DOHH2 (cell line): Measurements from ENCODE around the gene SHROOM1.

Source experiments
- H3F3A ChIP-seq: fragments of 200-600 bp; sonication (generic), shearing (Covaris generic); 2 replicates; pipeline ENCODE4 v1.6.0; 2016; ENCODE audit warnings: antibody characterized with exemption, mild to moderate bottlenecking; ENCODE audit not compliant: control insufficient read depth, insufficient read depth
- H3K27ac ChIP-seq: fragments of 200-600 bp; sonication (generic); 2 replicates; pipeline ENCODE4 v1.5.1; 2014; ENCODE audit warnings: low read depth, mild to moderate bottlenecking, low read length, moderate library complexity
- H3K27me3 ChIP-seq: fragments of 200-600 bp; sonication (generic); 2 replicates; pipeline ENCODE4 v1.6.1; 2014; ENCODE audit warnings: mild to moderate bottlenecking, low read length, mixed read lengths; ENCODE audit not compliant: control insufficient read depth
- H3K36me3 ChIP-seq: fragments of 200-600 bp; sonication (generic); 2 replicates; pipeline ENCODE4 v1.6.1; 2014; ENCODE audit warnings: mild to moderate bottlenecking, low read length, moderate library complexity, mixed read lengths; ENCODE audit not compliant: control insufficient read depth
- H3K4me1 ChIP-seq: fragments of 200-600 bp; sonication (generic); 2 replicates; pipeline ENCODE4 v1.6.1; 2014; ENCODE audit warnings: mild to moderate bottlenecking, low read length, mixed read lengths; ENCODE audit not compliant: control insufficient read depth
- H3K4me2 ChIP-seq: fragments of 200-600 bp; sonication (generic); 2 replicates; pipeline ENCODE4 v1.6.0; 2014; ENCODE audit warnings: mild to moderate bottlenecking, low read length, moderate library complexity
- H3K4me3 ChIP-seq: fragments of 200-600 bp; sonication (generic); 2 replicates; pipeline ENCODE4 v1.5.1; 2014; ENCODE audit warnings: mild to moderate bottlenecking, low read length, mixed read lengths
- H3K79me2 ChIP-seq: fragments of 200-600 bp; sonication (generic); 2 replicates; pipeline ENCODE4 v1.6.1; 2014; ENCODE audit warnings: mild to moderate bottlenecking, low read length, mixed read lengths; ENCODE audit not compliant: control insufficient read depth
- H3K9me2 ChIP-seq: fragments of 200-600 bp; sonication (generic); replicated peaks from 2 replicates; pipeline ENCODE4 v1.6.1; 2014; ENCODE audit warnings: mild to moderate bottlenecking, low read length, mixed read lengths; ENCODE audit not compliant: control insufficient read depth
- H3K9me3 ChIP-seq: fragments of 200-600 bp; sonication (generic); 2 replicates; pipeline ENCODE4 v1.6.1; 2014; ENCODE audit warnings: antibody characterized with exemption, low read length, mixed read lengths; ENCODE audit not compliant: control insufficient read depth, insufficient read depth
- H4K20me1 ChIP-seq: fragments of 200-600 bp; sonication (generic); 2 replicates; pipeline ENCODE4 v1.6.0; 2014; ENCODE audit warnings: low read depth, mild to moderate bottlenecking, antibody characterized with exemption, low read length, moderate library complexity; ENCODE audit not compliant: control insufficient read depth, insufficient read depth
- EZH2phosphoT487 ChIP-seq: fragments of 200-600 bp; sonication (generic); IDR thresholded peaks from 2 replicates; pipeline ENCODE4 v1.6.1; 2017; ENCODE audit warnings: borderline replicate concordance, mild to moderate bottlenecking, antibody characterized with exemption, low read length, moderate library complexity, mixed read lengths
- TF ChIP-seq, protein P1 (sequence below): fragments of 200-600 bp; sonication (generic); IDR thresholded peaks from one replicate; pipeline ENCODE4 v1.5.1; 2014; ENCODE audit warnings: antibody characterized with exemption, mild to moderate bottlenecking, low read depth, low read length; ENCODE audit not compliant: poor library complexity, severe bottlenecking

SHROOM1 gene

DNA sequence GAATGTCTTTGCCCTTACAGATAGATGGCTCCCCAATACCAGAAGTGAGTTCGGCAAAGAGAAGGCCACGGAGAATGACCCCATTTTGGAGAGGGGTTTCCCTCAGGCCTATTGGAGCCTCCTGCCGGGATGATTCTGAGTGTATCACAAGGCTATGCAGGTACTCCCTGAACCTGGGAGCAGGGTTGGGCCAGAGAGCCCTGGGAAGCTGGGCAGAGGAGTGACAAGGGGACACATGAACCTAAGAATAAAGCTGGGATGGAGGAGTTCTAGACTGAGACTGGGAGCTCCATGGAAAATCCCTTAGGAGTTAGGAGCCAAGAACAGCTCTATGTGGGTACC lies 43.5 kb upstream of the SHROOM1 start:
- Histone ChIP-seq H3K27ac (no peak overlapping the region), H3F3A (peaks cover 19% of the 10 kb centered on the region), H3K4me1 (no peaks in the 10 kb centered on the region), H3K9me2 (no peaks in the 10 kb centered on the region), H3K9me3 (no peaks in the 10 kb centered on the region), H3K27me3 (no peaks in the 10 kb centered on the region), H3K4me3 (no peak overlapping the region), H3K79me2 (no peaks in the 10 kb centered on the region), H3K4me2 (no peak overlapping the region), H4K20me1 (no peaks in the 10 kb centered on the region), H3K36me3 (peaks cover 59% of the 10 kb centered on the region)
- no peak for TF ChIP-seq EZH2phosphoT487

DNA sequence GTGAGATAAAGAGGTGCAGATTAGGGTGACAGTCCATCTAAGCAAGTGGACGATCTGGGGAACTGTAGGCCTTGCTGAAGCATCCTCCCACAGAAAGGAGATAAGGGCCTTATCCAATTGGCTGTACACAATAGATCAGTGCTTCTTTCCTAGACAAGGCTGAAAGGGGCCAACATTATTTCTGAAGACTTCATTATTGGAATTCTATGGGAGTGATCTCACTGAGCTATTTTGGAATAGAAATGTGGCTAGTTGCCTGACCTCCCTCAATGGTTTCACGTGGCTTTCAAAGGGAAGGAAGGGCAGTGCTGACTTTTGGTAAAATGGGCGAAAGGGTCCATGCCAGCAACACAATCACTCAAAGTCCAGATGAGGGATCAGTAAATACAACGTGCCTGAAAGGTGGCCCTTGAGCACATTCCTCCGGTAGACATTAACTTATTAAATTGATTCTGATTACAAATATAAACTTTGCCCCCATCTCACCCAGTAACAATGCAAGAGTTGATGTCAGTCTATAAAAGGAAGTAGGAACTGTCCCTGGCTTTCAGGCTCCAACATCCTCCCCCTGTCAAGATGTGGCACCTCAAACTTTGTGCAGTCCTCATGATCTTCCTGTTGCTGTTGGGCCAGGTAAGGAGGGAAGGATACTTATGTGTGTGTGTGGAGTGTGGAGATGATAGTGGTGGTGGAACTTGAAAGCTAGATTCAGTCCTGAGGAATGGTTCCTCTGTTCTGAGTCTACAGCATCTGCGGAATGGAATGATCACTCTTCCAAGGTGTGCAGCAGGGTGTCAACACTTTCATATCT lies 42.9 kb upstream of the SHROOM1 start, which contains the start of gene LEAP2:
TSS of gene LEAP2 (plus strand) at position 550 of the 811 bp plus-strand sequence. CDS start at position 577, 27 bp downstream.
- 0 out of 2 replicates have a peak, but pooled peaks cover 6% of the 10 kb centered on the region for H3K79me2 ChIP-seq
- H3F3A ChIP-seq, result peaks cover 19% of the 10 kb centered on the region

DNA sequence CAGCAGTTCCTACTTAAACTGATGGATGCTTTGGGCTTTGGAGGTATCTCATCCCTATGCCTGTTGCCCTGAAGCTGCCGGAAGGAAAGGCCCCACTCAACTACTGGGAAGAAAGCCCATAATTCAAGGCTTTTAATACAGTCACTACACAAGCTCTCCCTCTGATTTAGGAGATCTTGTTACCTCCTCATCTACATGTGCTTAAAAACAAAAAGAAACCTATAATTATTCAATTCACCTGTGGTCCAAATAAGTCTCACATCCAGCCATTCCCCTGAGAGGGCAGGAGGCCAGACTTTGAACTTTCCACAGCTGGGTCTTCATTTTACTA lies 42.3 kb upstream of the SHROOM1 start:
- H3K27ac ChIP-seq, result no peak overlapping the region
- H3K36me3 ChIP-seq, result peaks cover 59% of the 10 kb centered on the region
- peaks cover 19% of the 10 kb centered on the region for H3F3A ChIP-seq

More for the DNA sequence above, 42.9 kb upstream of the SHROOM1 start, which contains the start of gene LEAP2:
- Histone ChIP-seq H3K27ac (no peak within 1 kb of the TSS), H3K9me3 (no peaks in the 10 kb centered on the region), H4K20me1 (0 out of 2 replicates have a peak, but pooled peaks cover 3% of the 10 kb centered on the region), H3K4me1 (no peaks in the 10 kb centered on the region), H3K4me2 (no peak within 1 kb of the TSS), H3K4me3 (no peak within 1 kb of the TSS), H3K27me3 (no peaks in the 10 kb centered on the region), H3K9me2 (no peaks in the 10 kb centered on the region), H3K36me3 (peaks cover 59% of the 10 kb centered on the region)
- TF ChIP-seq, protein P1, sequence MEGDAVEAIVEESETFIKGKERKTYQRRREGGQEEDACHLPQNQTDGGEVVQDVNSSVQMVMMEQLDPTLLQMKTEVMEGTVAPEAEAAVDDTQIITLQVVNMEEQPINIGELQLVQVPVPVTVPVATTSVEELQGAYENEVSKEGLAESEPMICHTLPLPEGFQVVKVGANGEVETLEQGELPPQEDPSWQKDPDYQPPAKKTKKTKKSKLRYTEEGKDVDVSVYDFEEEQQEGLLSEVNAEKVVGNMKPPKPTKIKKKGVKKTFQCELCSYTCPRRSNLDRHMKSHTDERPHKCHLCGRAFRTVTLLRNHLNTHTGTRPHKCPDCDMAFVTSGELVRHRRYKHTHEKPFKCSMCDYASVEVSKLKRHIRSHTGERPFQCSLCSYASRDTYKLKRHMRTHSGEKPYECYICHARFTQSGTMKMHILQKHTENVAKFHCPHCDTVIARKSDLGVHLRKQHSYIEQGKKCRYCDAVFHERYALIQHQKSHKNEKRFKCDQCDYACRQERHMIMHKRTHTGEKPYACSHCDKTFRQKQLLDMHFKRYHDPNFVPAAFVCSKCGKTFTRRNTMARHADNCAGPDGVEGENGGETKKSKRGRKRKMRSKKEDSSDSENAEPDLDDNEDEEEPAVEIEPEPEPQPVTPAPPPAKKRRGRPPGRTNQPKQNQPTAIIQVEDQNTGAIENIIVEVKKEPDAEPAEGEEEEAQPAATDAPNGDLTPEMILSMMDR, result no peak
- no peak for TF ChIP-seq EZH2phosphoT487

More for the DNA sequence above, 42.3 kb upstream of the SHROOM1 start:
- Histone ChIP-seq H3K9me3 (no peaks in the 10 kb centered on the region), H3K9me2 (no peaks in the 10 kb centered on the region), H4K20me1 (0 out of 2 replicates have a peak, but pooled peaks cover 3% of the 10 kb centered on the region), H3K4me1 (peaks cover 1% of the 10 kb centered on the region), H3K4me2 (no peak overlapping the region), H3K79me2 (peaks cover 11% of the 10 kb centered on the region), H3K4me3 (no peak overlapping the region), H3K27me3 (no peaks in the 10 kb centered on the region)
- no peak for TF ChIP-seq EZH2phosphoT487
- TF ChIP-seq, protein P1, result no peak
